ENCODE results near the gene GAPDHS. TPM values are rescaled to one million over a fixed set of nuclear protein-coding genes. Genes with fewer than 3 reads are reported as not detected.

Gene GAPDHS
- total and polyA plus RNA-seq, 8 donors, result not detected

DNA sequence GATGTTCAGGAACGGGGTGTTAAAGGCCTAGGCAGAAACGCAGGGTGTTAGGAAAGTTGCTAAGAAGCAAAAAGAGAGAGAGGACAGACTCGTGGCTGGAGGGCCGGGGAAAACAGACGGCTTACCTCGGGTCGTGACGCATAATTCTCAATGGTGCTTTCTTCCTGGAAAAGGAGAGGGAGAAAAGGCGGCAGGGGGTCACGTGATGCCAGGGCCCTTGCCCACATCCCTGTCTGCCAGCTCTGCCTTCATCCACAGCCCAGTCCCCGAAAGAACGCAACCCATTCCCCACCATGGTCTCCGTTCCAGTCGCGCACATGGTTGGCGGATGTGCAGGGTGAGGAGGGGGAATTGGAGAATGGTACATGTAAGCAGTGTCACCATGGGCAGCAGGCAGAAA is 44.6 kb upstream of the GAPDHS start:
- ATAC-seq (no peak), DNase-seq (no peak), FAIRE-seq (no peak)
- WGBS, 2 donors, result 87 to 96% methylated on average over 16 of the region's 16 CpGs
- Histone ChIP-seq H3K27ac (no peak overlapping the region), H3K9me3 (no peaks in the 10 kb centered on the region), H3K4me3 (no peak overlapping the region), H3K27me3 (no peaks in the 10 kb centered on the region), H3K4me1 (peaks cover 0 to 7% (median 0%) of the 10 kb centered on the region in 3 donors), H3K36me3 (no peaks in the 10 kb centered on the region)
- intact Hi-C loops (cut with DNase I), result no loop called here
- TF ChIP-seq, protein P1, sequence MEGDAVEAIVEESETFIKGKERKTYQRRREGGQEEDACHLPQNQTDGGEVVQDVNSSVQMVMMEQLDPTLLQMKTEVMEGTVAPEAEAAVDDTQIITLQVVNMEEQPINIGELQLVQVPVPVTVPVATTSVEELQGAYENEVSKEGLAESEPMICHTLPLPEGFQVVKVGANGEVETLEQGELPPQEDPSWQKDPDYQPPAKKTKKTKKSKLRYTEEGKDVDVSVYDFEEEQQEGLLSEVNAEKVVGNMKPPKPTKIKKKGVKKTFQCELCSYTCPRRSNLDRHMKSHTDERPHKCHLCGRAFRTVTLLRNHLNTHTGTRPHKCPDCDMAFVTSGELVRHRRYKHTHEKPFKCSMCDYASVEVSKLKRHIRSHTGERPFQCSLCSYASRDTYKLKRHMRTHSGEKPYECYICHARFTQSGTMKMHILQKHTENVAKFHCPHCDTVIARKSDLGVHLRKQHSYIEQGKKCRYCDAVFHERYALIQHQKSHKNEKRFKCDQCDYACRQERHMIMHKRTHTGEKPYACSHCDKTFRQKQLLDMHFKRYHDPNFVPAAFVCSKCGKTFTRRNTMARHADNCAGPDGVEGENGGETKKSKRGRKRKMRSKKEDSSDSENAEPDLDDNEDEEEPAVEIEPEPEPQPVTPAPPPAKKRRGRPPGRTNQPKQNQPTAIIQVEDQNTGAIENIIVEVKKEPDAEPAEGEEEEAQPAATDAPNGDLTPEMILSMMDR (IDR thresholded peaks at IDR 0.05), result no peak

DNA sequence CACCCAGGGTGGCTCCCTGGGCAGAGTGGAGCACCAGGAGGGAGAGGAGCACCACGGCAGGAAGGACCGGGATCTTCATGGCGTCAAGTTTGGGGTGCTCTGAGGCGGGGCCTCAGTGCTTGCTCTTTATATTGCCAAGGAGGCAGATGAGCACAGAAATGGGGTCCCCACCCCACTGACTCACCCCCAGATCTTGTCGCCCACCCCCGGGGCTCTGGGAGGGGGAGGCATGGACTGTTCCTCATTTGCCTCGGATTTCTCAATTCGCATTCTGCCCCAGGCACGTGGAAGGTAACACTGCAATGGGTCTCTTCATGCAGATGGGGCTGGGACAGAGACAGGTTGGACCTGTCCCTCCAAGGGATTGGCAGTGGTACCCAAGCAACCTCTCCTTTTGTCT is 42.9 kb upstream of the GAPDHS start, which contains the start of gene KRTDAP:
TSS of gene KRTDAP (minus strand) at position 101 of the 400 bp plus-strand sequence. CDS start at position 79, 22 bp downstream.
- Histone ChIP-seq H3K9me3 (no peaks in the 10 kb centered on the region), H3K4me1 (peaks cover 0 to 7% (median 0%) of the 10 kb centered on the region in 3 donors), H3K27me3 (no peaks in the 10 kb centered on the region), H3K4me3 (no peak within 1 kb of the TSS), H3K27ac (no peak within 1 kb of the TSS), H3K36me3 (no peaks in the 10 kb centered on the region)
- TF ChIP-seq, protein P1 (IDR thresholded peaks at IDR 0.05), result no peak
- ATAC-seq, result no peak
- intact Hi-C loops (cut with DNase I), result no loop called here
- no peak for FAIRE-seq
- WGBS, 2 donors, result 75 to 91% methylated on average over 9 of the region's 9 CpGs
- no peak for DNase-seq

DNA sequence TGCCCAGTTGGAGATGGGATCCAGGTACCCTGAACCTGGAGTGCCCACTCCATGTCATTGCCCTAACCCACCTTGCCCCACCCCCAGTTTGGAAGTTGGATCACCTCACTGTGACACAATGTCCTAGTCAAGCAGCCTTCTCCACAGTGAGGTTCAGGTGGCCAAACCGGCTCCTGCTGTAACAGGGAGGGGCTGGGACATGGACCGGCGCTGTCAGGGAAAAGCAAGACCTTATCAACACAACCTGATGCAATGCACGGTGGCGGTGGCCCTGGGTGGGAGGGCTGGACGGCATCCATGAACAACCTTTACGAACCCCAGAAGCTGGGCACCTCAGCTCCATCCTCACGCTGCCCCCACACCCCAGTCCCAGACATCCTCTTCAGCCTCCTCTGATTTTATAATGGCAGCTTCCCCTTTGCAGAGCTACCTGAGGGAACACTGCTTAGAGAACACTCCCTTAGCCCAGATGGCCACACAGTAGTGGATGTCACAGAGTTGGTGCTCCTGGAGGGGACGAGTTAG is 41.4 kb upstream of the GAPDHS start:
- Histone ChIP-seq H3K4me1 (no peaks in the 10 kb centered on the region), H3K27ac (no peak overlapping the region), H3K36me3 (no peaks in the 10 kb centered on the region), H3K27me3 (no peaks in the 10 kb centered on the region), H3K4me3 (no peak overlapping the region), H3K9me3 (no peaks in the 10 kb centered on the region)
- 69 to 81% methylated on average over 9 of the region's 9 CpGs for WGBS, 2 donors
- DNase-seq (no peak), ATAC-seq (no peak), FAIRE-seq (no peak)
- TF ChIP-seq, protein P1 (IDR thresholded peaks at IDR 0.05), result no peak
- intact Hi-C loops (cut with DNase I), result no loop called here

DNA sequence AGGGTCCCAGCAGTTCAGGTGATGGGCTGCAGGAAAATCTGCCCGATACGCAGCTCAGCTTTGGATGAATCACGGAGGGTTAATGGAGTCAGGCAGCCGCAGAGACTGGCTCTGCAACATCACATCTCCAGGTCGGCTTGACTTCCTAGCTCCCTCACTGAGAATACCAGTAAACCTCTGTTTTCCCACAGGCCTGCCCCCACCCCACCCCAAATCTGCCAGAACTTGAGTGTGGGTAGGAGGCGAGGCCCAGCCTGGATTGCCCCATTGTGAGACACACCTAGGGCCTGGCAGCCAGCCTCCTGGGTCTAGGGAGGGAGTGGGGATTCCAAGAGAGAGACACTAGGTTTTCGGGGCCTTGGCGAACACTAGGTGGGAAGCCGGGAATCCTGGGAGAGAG is 39.3 kb upstream of the GAPDHS start:
- TF ChIP-seq, protein P1 (IDR thresholded peaks at IDR 0.05), result no peak
- ATAC-seq (no peak), FAIRE-seq (no peak), DNase-seq (no peak)
- H3K9me3 ChIP-seq, result no peaks in the 10 kb centered on the region
- 88 to 90% methylated on average over 9 of the region's 9 CpGs for WGBS, 2 donors
- intact Hi-C loops (cut with DNase I), result no loop called here
- no peak overlapping the region for H3K27ac ChIP-seq
- H3K36me3 ChIP-seq, result no peaks in the 10 kb centered on the region
- no peaks in the 10 kb centered on the region for H3K4me1 ChIP-seq
- no peak overlapping the region for H3K4me3 ChIP-seq
- H3K27me3 ChIP-seq, result no peaks in the 10 kb centered on the region

Measured in pancreas (tissue), 10 donors.